Retinal pigment epithelial cell (primary cell): Measurements from ENCODE around the gene CFAP73.

Experiments used
- DNase-seq: peaks from one replicate; pipeline ENCODE4 v3.0.0-alpha.2; 2010; ENCODE audit warnings: low read depth
- H3K4me3 ChIP-seq: 2 replicates; pipeline ENCODE4 v1.5.1; 2011; ENCODE audit warnings: mild to moderate bottlenecking, low read length, control low read depth, moderate library complexity
- TF ChIP-seq, protein P1 (sequence below): conservative IDR thresholded peaks from 2 replicates; pipeline ENCODE4 v1.5.1; 2011; ENCODE audit warnings: low read depth, low read length, control low read depth, inconsistent platforms

The CFAP73 gene

GRCh38 chr12:113184900-113185179, 35.3 kb downstream of the CFAP73 start:
- peak; percentile 61 for DNase-seq
- TF ChIP-seq, protein P1, sequence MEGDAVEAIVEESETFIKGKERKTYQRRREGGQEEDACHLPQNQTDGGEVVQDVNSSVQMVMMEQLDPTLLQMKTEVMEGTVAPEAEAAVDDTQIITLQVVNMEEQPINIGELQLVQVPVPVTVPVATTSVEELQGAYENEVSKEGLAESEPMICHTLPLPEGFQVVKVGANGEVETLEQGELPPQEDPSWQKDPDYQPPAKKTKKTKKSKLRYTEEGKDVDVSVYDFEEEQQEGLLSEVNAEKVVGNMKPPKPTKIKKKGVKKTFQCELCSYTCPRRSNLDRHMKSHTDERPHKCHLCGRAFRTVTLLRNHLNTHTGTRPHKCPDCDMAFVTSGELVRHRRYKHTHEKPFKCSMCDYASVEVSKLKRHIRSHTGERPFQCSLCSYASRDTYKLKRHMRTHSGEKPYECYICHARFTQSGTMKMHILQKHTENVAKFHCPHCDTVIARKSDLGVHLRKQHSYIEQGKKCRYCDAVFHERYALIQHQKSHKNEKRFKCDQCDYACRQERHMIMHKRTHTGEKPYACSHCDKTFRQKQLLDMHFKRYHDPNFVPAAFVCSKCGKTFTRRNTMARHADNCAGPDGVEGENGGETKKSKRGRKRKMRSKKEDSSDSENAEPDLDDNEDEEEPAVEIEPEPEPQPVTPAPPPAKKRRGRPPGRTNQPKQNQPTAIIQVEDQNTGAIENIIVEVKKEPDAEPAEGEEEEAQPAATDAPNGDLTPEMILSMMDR: no peak
- peak overlapping the region; percentile 82 for H3K4me3 ChIP-seq

- peak; percentile 30 for DNase-seq
- H3K4me3 ChIP-seq: peak within 1 kb of the TSS; percentile 82
- TF ChIP-seq, protein P1: no peak
Observed at GRCh38 chr12:113185180-113186032, 35.9 kb downstream of the CFAP73 start, which contains the start of the genes DDX54 and RITA1. TSS of gene DDX54 (minus strand) at chr12:113185478. CDS start at chr12:113185451, 27 bp downstream. TSS of gene RITA1 (plus strand) at chr12:113185721. CDS start at chr12:113186747, 1,026 bp downstream.

DNA sequence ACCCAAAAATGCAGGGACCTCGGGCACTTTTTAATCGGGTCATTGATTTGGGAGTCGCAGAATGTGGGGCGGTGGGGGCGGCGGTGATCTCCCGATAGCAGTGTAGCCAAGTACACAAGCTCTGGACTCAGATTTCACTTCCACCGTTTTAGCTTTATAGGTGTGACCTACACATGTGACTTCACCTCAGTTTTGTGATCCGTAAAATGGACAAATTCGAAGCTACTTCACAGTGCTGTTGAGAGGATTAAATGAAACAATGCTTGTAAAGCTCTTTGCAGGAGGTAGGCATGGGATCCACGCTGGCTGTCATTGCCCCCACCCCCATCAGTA, 36.5 kb downstream of the CFAP73 start:
- DNase-seq: no peak
- H3K4me3 ChIP-seq: peak overlapping the region; percentile 82
- TF ChIP-seq, protein P1: no peak

DNA sequence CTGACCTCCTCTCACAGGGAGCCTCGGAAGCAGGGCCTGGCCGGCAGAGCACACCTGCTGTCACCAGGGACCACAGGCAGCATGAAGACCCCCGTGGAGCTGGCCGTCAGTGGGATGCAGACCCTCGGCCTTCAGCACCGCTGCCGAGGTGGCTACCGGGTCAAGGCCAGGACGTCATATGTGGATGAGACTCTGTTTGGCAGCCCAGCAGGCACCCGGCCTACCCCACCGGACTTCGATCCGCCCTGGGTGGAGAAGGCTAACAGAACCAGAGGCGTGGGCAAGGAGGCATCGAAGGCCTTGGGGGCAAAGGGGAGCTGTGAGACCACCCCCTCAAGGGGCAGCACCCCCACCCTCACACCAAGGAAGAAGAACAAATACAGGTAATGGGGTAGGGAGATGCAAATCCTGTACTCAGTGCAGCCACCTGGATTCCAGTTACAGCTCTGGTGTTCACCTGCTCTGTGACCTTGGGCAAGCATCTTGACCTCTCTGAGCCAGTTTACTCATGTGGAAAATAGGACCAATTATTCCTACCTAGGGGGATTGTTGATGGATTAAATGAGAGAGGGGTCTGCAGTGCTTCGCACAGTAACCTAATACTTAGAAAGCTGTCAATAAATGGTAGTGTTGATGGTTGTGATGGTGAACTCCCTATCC, 37.3 kb downstream of the CFAP73 start:
- DNase-seq: no peak
- TF ChIP-seq, protein P1: no peak
- peak overlapping the region; percentile 82 for H3K4me3 ChIP-seq

- H3K4me3 ChIP-seq: no peak overlapping the region
- TF ChIP-seq, protein P1: no peak
- DNase-seq: no peak
Observed at GRCh38 chr12:113189361-113189760, 39.8 kb downstream of the CFAP73 start.

- no peak overlapping the region for H3K4me3 ChIP-seq
- TF ChIP-seq, protein P1: no peak
- DNase-seq: peak; percentile 44
Observed at GRCh38 chr12:113190761-113191160, 41.2 kb downstream of the CFAP73 start.

- H3K4me3 ChIP-seq: no peak overlapping the region
- TF ChIP-seq, protein P1: no peak
- DNase-seq: no peak
Observed at GRCh38 chr12:113191227-113191626, 41.7 kb downstream of the CFAP73 start.
